Erythroblast (primary cell): ENCODE measurements around the gene FCMR.

Source experiments
- GATA1 ChIP-seq: IDR thresholded peaks from 2 replicates; pipeline ENCODE4 v1.6.1; 2011; ENCODE audit warnings: low read depth, mild to moderate bottlenecking, control low read depth, low read length, moderate library complexity
- POLR2A ChIP-seq: IDR thresholded peaks from 2 replicates; pipeline ENCODE4 v1.6.1; 2011; ENCODE audit warnings: mild to moderate bottlenecking, low read length

DNA sequence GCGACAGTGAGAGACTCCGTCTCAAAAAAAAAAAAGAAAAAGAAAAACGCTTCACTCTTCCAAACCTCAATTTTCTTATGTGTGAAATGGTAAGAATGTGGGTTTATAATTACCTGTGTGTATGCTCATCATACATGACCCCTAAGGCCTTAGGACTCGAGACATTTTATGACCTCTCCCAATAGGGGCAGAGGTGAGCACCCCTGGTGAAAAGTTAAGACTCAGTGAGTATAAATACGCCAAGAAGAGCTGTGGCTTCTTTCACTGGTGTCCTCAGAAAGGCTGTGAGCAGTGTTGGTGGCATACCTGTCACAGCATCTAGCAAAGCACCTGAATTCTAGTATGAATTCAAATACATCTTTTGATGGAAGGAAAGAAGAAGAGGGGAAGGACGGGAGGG is 7.8 kb upstream of the FCMR start:
- TF ChIP-seq POLR2A = no peak
- no peak for TF ChIP-seq GATA1
